CD14-positive monocyte (primary cell): ENCODE data around the gene BOLA3. TPM values are rescaled to one million over a fixed set of nuclear protein-coding genes. Genes with fewer than 3 reads are reported as not detected.
"Not testable (repeated sequence)": the region's sequence is repeated elsewhere in the genome, so short reads cannot be mapped to it uniquely, and the experiment has no call there.

Experiments used
- DNase-seq, 3 donors: peaks; one replicate each; pipeline ENCODE4 v3.0.0-alpha.2; 2011 to 2022
- H2AFZ ChIP-seq: 2 replicates; pipeline ENCODE4 v1.6.0; 2012; ENCODE audit warnings: mild to moderate bottlenecking, low read depth, low read length, inconsistent platforms; ENCODE audit not compliant: insufficient read depth, poor library complexity, severe bottlenecking
- H3K27ac ChIP-seq, 2 donors: 1 replicate in 1 of 2; 2 replicates in 1 of 2; pipeline ENCODE4 v1.5.1; 2012 to 2013; ENCODE audit warnings: low read length in 2 of 2, control low read depth in 1 of 2, inconsistent platforms in 1 of 2, low read depth in 1 of 2, mild to moderate bottlenecking in 1 of 2
- H3K27me3 ChIP-seq, 2 donors: one replicate each; pipeline versions ENCODE4 v1.6.0 to v1.6.1; 2011 to 2013; ENCODE audit warnings: low read length in 2 of 2; ENCODE audit not compliant: control insufficient read depth in 2 of 2, insufficient read depth in 2 of 2
- H3K36me3 ChIP-seq, 2 donors: replicated peaks in 1 of 2; 1 replicate in 1 of 2; 2 replicates in 1 of 2; pipeline versions ENCODE4 v1.5.1 to v1.6.1; 2012 to 2013; ENCODE audit warnings: low read length in 2 of 2, control low read depth in 1 of 2, inconsistent platforms in 1 of 2, mild to moderate bottlenecking in 1 of 2; ENCODE audit not compliant: insufficient read depth in 2 of 2, control insufficient read depth in 1 of 2
- H3K4me1 ChIP-seq, 2 donors: 1 replicate in 1 of 2; 2 replicates in 1 of 2; pipeline versions ENCODE4 v1.5.1 to v1.6.1; 2012 to 2013; ENCODE audit warnings: low read length in 2 of 2, control low read depth in 1 of 2, inconsistent platforms in 1 of 2, mild to moderate bottlenecking in 1 of 2, moderate library complexity in 1 of 2; ENCODE audit not compliant: insufficient read depth in 2 of 2, control insufficient read depth in 1 of 2
- H3K4me2 ChIP-seq: replicated peaks from 2 replicates; pipeline ENCODE3; 2012; ENCODE audit warnings: low read length, moderate library complexity, mild to moderate bottlenecking; ENCODE audit not compliant: poor library complexity, severe bottlenecking; ENCODE audit errors: extremely low read depth
- H3K4me3 ChIP-seq, 3 experiments: fragments of 200-600 bp in 1 of 3; sonication (generic) in 1 of 3; replicated peaks in 1 of 3; 1 replicate in 2 of 3; 2 replicates in 1 of 3; pipeline ENCODE4 v1.5.1; 2011 to 2013; ENCODE audit warnings: low read length in 3 of 3, mild to moderate bottlenecking in 3 of 3, control low read depth in 2 of 3, low read depth in 2 of 3, inconsistent platforms in 1 of 3, moderate library complexity in 1 of 3
- H3K79me2 ChIP-seq: 2 replicates; pipeline ENCODE4 v1.6.0; 2012; ENCODE audit warnings: mild to moderate bottlenecking, control low read depth, inconsistent platforms, low read length, moderate library complexity; ENCODE audit not compliant: insufficient read depth
- H3K9ac ChIP-seq: 2 replicates; pipeline ENCODE4 v1.6.0; 2017; ENCODE audit warnings: low read length, mild to moderate bottlenecking; ENCODE audit not compliant: insufficient read depth, poor library complexity, severe bottlenecking
- H3K9me3 ChIP-seq, 2 donors: replicated peaks in 1 of 2; 1 replicate in 1 of 2; 2 replicates in 1 of 2; pipeline versions ENCODE4 v1.5.1 to v1.6.1; 2012 to 2013; ENCODE audit warnings: low read length in 2 of 2, control low read depth in 1 of 2; ENCODE audit not compliant: control insufficient read depth in 1 of 2, insufficient read depth in 1 of 2
- H4K20me1 ChIP-seq: 2 replicates; pipeline ENCODE4 v1.6.0; 2012; ENCODE audit warnings: mild to moderate bottlenecking, low read length, control low read depth, moderate library complexity; ENCODE audit not compliant: insufficient read depth
- H3K27ac Mint-ChIP-seq, 7 donors: one replicate each; pipeline ENCODE4 v1.8.0; 2020; ENCODE audit warnings: mild to moderate bottlenecking in 7 of 7, mixed read lengths in 7 of 7, moderate library complexity in 6 of 7, inconsistent platforms in 2 of 7
- H3K27me3 Mint-ChIP-seq, 3 donors: one replicate each; pipeline ENCODE4 v1.8.0; 2021 to 2022; ENCODE audit warnings: low read depth in 3 of 3, mild to moderate bottlenecking in 3 of 3, mixed read lengths in 3 of 3, moderate library complexity in 3 of 3, inconsistent platforms in 1 of 3
- H3K36me3 Mint-ChIP-seq, 2 donors: one replicate each; pipeline ENCODE4 v1.8.0; 2020; ENCODE audit warnings: mixed read lengths in 2 of 2, inconsistent platforms in 1 of 2, mild to moderate bottlenecking in 1 of 2
- H3K4me1 Mint-ChIP-seq: one replicate; pipeline ENCODE4 v1.8.0; 2020; ENCODE audit warnings: mild to moderate bottlenecking, mixed read lengths
- H3K4me3 Mint-ChIP-seq, 2 donors: one replicate each; pipeline ENCODE4 v1.8.0; 2020; ENCODE audit warnings: mild to moderate bottlenecking in 2 of 2, mixed read lengths in 2 of 2, moderate library complexity in 1 of 2
- H3K9me3 Mint-ChIP-seq, 7 donors: one replicate each; pipeline ENCODE4 v1.8.0; 2020 to 2022; ENCODE audit warnings: mixed read lengths in 7 of 7, mild to moderate bottlenecking in 6 of 7, moderate library complexity in 6 of 7, inconsistent platforms in 2 of 7
- WGBS: methylation state at CpG from one replicate; pipeline ENCODE4 v1.1.5; 2013; ENCODE audit warnings: missing lambda C conversion rate; ENCODE audit not compliant: insufficient coverage; 5-methylcytosine and 5-hydroxymethylcytosine counted together
- intact Hi-C, 2 donors: fragments of 100-400 bp; cut with micrococcal nuclease; formaldehyde crosslinking; loops; one replicate each; pipeline versions ENCODE4 v1.15.0 to v1.15.1; 2023
- polyA plus RNA-seq, 3 donors: library from polyadenylated mRNA; depleted of rRNA in 1 of 3; unstranded in 2 of 3; stranded (reverse) in 1 of 3; fragments of 300-500 nt in 2 of 3; fragments of >200 nt in 1 of 3; fragmentation: Illumina TruSeq in 2 of 3; gene quantifications; 1 replicate in 2 of 3; 2 replicates in 1 of 3; pipeline ENCODE4 v1.2.3, GENCODE V29; 2012 to 2021
- TF ChIP-seq, protein P1 (sequence below): fragments of 200-600 bp; IDR thresholded peaks from one replicate; pipeline ENCODE4 v1.8.0; 2022; ENCODE audit warnings: antibody characterized with exemption, mild to moderate bottlenecking

BOLA3 gene
- polyA plus RNA-seq, 3 donors, result 3.9 to 8.0 (median 7.7) TPM

DNA sequence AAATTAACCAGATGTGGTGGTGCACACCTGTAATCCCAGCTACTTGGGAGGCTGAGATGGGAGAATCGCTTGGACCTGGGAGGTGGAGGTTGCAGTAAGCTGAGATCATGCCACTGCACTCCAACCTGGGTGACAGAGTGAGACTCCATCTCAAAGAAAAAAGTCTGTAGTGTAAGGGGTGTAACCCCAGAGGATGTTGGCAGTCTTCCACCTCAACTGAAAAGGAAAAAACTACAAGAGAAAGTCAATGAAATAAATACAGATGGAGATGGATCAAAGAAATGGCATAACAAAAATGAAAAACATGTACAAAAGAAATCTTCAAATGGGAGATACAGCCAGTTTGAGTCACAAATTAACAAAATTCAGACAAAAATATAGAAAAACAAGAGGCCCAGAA is 25.9 kb downstream of the BOLA3 start:
- DNase-seq, H3K4me3 ChIP-seq, H4K20me1 ChIP-seq, H3K36me3 Mint-ChIP-seq, H3K27ac ChIP-seq, H3K79me2 ChIP-seq, intact Hi-C loops, H2AFZ ChIP-seq, H3K4me2 ChIP-seq, H3K4me3 Mint-ChIP-seq, H3K9ac ChIP-seq, H3K36me3 ChIP-seq, H3K4me1 Mint-ChIP-seq, H3K27ac Mint-ChIP-seq, H3K27me3 ChIP-seq: not testable (repeated sequence)
- peaks cover 17 to 22% of the 10 kb centered on the region in 2 donors for H3K9me3 ChIP-seq
- H3K4me1 ChIP-seq, result peaks cover 10 to 11% of the 10 kb centered on the region in 2 donors
- Mint-ChIP-seq H3K9me3 (peaks cover 22 to 36% (median 35%) of the 10 kb centered on the region in 7 donors), H3K27me3 (peaks cover 2 to 11% (median 6%) of the 10 kb centered on the region in 3 donors)
- WGBS, result no CpG with 5 or more reads among the region's 1 CpG

DNA sequence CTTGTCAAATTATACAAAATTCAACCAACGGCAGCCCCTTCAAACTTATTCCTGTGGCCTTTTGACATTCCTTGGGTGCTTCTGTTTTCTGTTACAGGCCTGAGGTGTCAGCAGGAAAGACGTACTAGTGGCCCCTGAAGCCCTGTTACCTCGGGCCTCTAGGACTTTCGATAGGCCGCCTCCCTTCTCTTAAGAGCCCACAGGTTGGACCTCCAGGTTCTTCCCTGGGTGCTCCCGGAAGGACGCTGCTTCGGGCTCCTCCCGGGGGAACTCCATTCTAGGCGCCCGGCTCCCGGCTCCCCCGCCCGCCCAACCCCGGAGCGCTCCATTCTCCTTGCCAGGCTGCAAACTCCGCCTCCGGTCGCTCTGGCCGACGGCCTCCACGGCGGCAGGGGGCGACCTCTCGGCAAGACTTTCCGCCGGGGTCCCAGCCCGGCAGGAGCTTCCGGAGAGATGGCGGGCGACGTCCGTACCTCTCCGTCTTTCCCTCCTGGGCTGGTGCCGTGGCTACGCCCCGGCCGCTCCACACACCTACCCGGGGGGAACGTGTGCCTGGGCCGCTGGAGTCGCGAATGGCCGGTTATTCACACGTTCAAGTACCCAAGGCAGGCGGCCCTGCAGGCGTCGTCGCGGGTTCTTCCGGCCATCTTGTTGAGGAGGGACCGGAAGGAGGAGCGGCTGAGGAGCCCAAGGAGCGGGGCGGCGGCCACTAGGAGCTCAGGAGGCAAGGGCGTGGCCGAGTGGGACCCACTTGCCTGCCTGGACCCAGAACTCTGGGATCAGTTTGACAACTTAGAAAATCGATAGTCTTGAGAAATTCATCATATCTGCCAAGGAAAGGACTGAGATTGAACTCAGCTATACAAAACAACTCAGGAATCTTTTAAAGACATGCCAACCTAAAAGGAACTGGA is 27.5 kb downstream of the BOLA3 start:
- Histone ChIP-seq H3K27ac (peak overlapping the region; percentile 57 to 80), H2AFZ (peak overlapping the region; percentile 94), H3K36me3 (no peaks in the 10 kb centered on the region), H3K4me3 (peak overlapping the region; percentile 71 to 91 (median 85)), H3K4me1 (peaks cover 10 to 11% of the 10 kb centered on the region in 2 donors), H3K27me3 (no peaks in the 10 kb centered on the region), H3K9me3 (peaks cover 17 to 22% of the 10 kb centered on the region in 2 donors), H3K9ac (peak overlapping the region; percentile 78), H3K79me2 (no peaks in the 10 kb centered on the region), H3K4me2 (peak overlapping the region; percentile 79), H4K20me1 (no peaks in the 10 kb centered on the region)
- peak overlapping the region; percentile 83 to 92 for H3K4me3 Mint-ChIP-seq
- peak; percentile 65 to 73 (median 67) for DNase-seq
- intact Hi-C loops, result no loop called here
- peaks cover 2 to 12% (median 9%) of the 10 kb centered on the region in 3 donors for H3K27me3 Mint-ChIP-seq
- peaks cover 8% of the 10 kb centered on the region for H3K4me1 Mint-ChIP-seq
- peaks cover 0 to 3% of the 10 kb centered on the region in 2 donors for H3K36me3 Mint-ChIP-seq
- TF ChIP-seq, protein P1, sequence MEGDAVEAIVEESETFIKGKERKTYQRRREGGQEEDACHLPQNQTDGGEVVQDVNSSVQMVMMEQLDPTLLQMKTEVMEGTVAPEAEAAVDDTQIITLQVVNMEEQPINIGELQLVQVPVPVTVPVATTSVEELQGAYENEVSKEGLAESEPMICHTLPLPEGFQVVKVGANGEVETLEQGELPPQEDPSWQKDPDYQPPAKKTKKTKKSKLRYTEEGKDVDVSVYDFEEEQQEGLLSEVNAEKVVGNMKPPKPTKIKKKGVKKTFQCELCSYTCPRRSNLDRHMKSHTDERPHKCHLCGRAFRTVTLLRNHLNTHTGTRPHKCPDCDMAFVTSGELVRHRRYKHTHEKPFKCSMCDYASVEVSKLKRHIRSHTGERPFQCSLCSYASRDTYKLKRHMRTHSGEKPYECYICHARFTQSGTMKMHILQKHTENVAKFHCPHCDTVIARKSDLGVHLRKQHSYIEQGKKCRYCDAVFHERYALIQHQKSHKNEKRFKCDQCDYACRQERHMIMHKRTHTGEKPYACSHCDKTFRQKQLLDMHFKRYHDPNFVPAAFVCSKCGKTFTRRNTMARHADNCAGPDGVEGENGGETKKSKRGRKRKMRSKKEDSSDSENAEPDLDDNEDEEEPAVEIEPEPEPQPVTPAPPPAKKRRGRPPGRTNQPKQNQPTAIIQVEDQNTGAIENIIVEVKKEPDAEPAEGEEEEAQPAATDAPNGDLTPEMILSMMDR, result peak; percentile 59
- peak overlapping the region in 6 of 7 donors; percentile 84 to 93 (median 89) for H3K27ac Mint-ChIP-seq
- H3K9me3 Mint-ChIP-seq, result peaks cover 22 to 37% (median 35%) of the 10 kb centered on the region in 7 donors
- WGBS, result under 1% methylated on average over 57 of the region's 59 CpGs
